Nephron (organoid): ENCODE measurements around the gene SCNN1A.

Experiments
- H3K27ac Mint-ChIP-seq, 3 experiments: 2 replicates each; pipeline ENCODE4 v1.8.0; 2020; ENCODE audit warnings: mixed read lengths in 3 of 3, mild to moderate bottlenecking in 2 of 3, moderate library complexity in 1 of 3
- H3K27me3 Mint-ChIP-seq: 2 replicates; pipeline ENCODE4 v1.8.0; 2021; ENCODE audit warnings: low read depth, mild to moderate bottlenecking, moderate library complexity, mixed read lengths
- H3K36me3 Mint-ChIP-seq: 2 replicates; pipeline ENCODE4 v1.8.0; 2020; ENCODE audit warnings: low read depth, mixed read lengths
- H3K4me1 Mint-ChIP-seq: 2 replicates; pipeline ENCODE4 v1.8.0; 2020; ENCODE audit warnings: mixed read lengths
- H3K4me3 Mint-ChIP-seq, 3 experiments: 2 replicates each; pipeline ENCODE4 v1.8.0; 2020; ENCODE audit warnings: mild to moderate bottlenecking in 3 of 3, mixed read lengths in 3 of 3, moderate library complexity in 2 of 3
- H3K9me3 Mint-ChIP-seq: 2 replicates; pipeline ENCODE4 v1.8.0; 2020; ENCODE audit warnings: mixed read lengths
- CTCF ChIP-seq, 3 experiments: fragments of 200-600 bp; sonication (generic); IDR thresholded peaks; one replicate each; pipeline ENCODE4 v1.5.0; 2021; ENCODE audit warnings: antibody characterized with exemption in 3 of 3; ENCODE audit not compliant: unreplicated experiment in 3 of 3

SCNN1A gene

GRCh38 chr12:6368906-6369525, 6.3 kb downstream of the SCNN1A start:
- Mint-ChIP-seq H3K4me3 (no peak overlapping the region), H3K9me3 (no peaks in the 10 kb centered on the region), H3K27ac (peak overlapping the region; percentile 4 to 49 (median 37)), H3K36me3 (no peaks in the 10 kb centered on the region), H3K4me1 (peaks cover 29% of the 10 kb centered on the region), H3K27me3 (peaks cover 10% of the 10 kb centered on the region)
- TF ChIP-seq CTCF (IDR thresholded peaks at IDR 0.05; ENCODE audit: unreplicated experiment in 3 of 3), result no peak

- H3K27ac Mint-ChIP-seq, result peak overlapping the region in 2 of 3 experiments; percentile 4 to 49
- H3K9me3 Mint-ChIP-seq, result no peaks in the 10 kb centered on the region
- no peaks in the 10 kb centered on the region for H3K36me3 Mint-ChIP-seq
- no peak overlapping the region for H3K4me3 Mint-ChIP-seq
- TF ChIP-seq CTCF (IDR thresholded peaks at IDR 0.05; ENCODE audit: unreplicated experiment in 3 of 3), result no peak
- peaks cover 27% of the 10 kb centered on the region for H3K4me1 Mint-ChIP-seq
- H3K27me3 Mint-ChIP-seq, result peaks cover 11% of the 10 kb centered on the region
Observed at GRCh38 chr12:6367969-6368892, 7.1 kb downstream of the SCNN1A start.

- Mint-ChIP-seq H3K9me3 (no peaks in the 10 kb centered on the region), H3K4me1 (peaks cover 18% of the 10 kb centered on the region), H3K27ac (peak overlapping the region in 2 of 3 experiments; percentile 10 to 53), H3K36me3 (no peaks in the 10 kb centered on the region), H3K4me3 (no peak overlapping the region), H3K27me3 (peaks cover 11% of the 10 kb centered on the region)
- peak in 1 of 3 experiments; percentile 14 for TF ChIP-seq CTCF (IDR thresholded peaks at IDR 0.05; ENCODE audit: unreplicated experiment in 3 of 3)
Observed at GRCh38 chr12:6367065-6367968, 8.0 kb downstream of the SCNN1A start.

GRCh38 chr12:6364044-6364374, 11.4 kb downstream of the SCNN1A start:
- Mint-ChIP-seq H3K36me3 (no peaks in the 10 kb centered on the region), H3K27me3 (peaks cover 8% of the 10 kb centered on the region), H3K4me3 (peak overlapping the region; percentile 33 to 77 (median 73)), H3K4me1 (peaks cover 17% of the 10 kb centered on the region), H3K27ac (peak overlapping the region in 2 of 3 experiments; percentile 7 to 66), H3K9me3 (no peaks in the 10 kb centered on the region)
- TF ChIP-seq CTCF (IDR thresholded peaks at IDR 0.05; ENCODE audit: unreplicated experiment in 3 of 3), result no peak

- H3K9me3 Mint-ChIP-seq, result no peaks in the 10 kb centered on the region
- peak overlapping the region in 2 of 3 experiments; percentile 28 to 32 for H3K4me3 Mint-ChIP-seq
- peaks cover 17% of the 10 kb centered on the region for H3K4me1 Mint-ChIP-seq
- H3K27me3 Mint-ChIP-seq, result peaks cover 8% of the 10 kb centered on the region
- no peaks in the 10 kb centered on the region for H3K36me3 Mint-ChIP-seq
- no peak for TF ChIP-seq CTCF (IDR thresholded peaks at IDR 0.05; ENCODE audit: unreplicated experiment in 3 of 3)
- H3K27ac Mint-ChIP-seq, result no peak overlapping the region
Observed at GRCh38 chr12:6363330-6364043, 11.9 kb downstream of the SCNN1A start.
